GM12875 (cell line): ENCODE measurements around the gene SCUBE3.

Experiments used
- H3K4me3 ChIP-seq: one replicate; pipeline ENCODE4 v1.5.1; 2011; ENCODE audit warnings: low read depth, low read length, control low read depth
- TF ChIP-seq, protein P1 (sequence below): IDR thresholded peaks from 2 replicates; pipeline ENCODE4 v1.5.1; 2011; ENCODE audit warnings: low read depth, mild to moderate bottlenecking, control low read depth, inconsistent platforms, low read length, moderate library complexity, borderline replicate concordance; ENCODE audit not compliant: insufficient read depth

The SCUBE3 gene

DNA sequence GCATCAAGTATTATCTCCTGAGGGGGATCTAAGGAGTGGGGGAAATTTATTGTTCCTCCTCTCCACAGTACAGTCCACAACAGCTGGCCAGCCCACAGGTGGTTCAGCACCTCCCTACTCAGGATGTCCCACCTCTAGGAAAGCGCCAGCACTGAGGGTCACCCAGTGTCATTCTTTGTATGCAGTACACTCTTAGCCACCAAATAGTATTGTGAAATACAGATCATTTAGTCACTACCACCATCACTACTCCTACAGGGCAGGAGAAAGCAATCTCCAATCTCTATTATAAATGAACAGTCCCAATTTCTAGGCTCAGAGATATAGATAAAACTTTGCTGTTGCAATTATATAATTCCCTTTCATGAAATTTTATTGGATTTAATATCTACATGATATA, 39.5 kb downstream of the SCUBE3 start:
- TF ChIP-seq, protein P1, sequence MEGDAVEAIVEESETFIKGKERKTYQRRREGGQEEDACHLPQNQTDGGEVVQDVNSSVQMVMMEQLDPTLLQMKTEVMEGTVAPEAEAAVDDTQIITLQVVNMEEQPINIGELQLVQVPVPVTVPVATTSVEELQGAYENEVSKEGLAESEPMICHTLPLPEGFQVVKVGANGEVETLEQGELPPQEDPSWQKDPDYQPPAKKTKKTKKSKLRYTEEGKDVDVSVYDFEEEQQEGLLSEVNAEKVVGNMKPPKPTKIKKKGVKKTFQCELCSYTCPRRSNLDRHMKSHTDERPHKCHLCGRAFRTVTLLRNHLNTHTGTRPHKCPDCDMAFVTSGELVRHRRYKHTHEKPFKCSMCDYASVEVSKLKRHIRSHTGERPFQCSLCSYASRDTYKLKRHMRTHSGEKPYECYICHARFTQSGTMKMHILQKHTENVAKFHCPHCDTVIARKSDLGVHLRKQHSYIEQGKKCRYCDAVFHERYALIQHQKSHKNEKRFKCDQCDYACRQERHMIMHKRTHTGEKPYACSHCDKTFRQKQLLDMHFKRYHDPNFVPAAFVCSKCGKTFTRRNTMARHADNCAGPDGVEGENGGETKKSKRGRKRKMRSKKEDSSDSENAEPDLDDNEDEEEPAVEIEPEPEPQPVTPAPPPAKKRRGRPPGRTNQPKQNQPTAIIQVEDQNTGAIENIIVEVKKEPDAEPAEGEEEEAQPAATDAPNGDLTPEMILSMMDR: no peak
- no peak overlapping the region for H3K4me3 ChIP-seq

DNA sequence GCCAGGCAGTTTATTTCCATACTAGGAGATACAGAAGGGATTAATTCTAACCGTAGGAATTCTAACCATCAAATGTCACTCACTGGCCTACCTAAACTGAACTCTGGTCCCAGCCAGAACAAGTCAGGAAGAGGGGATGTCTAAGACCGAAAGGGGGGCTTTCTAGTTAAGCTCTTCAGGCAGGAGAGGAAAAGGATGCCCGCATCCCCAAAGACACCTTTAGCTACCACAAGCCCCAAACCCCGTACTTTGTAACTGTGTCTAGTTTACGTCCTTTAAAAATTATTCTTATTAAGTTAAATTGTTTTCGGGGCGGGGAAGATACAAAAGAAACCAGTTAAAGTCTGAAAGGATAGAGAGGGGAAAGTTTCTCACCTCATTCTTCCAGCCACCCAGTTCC, 44.6 kb downstream of the SCUBE3 start:
- peak overlapping the region; percentile 67 for H3K4me3 ChIP-seq
- TF ChIP-seq, protein P1: no peak

DNA sequence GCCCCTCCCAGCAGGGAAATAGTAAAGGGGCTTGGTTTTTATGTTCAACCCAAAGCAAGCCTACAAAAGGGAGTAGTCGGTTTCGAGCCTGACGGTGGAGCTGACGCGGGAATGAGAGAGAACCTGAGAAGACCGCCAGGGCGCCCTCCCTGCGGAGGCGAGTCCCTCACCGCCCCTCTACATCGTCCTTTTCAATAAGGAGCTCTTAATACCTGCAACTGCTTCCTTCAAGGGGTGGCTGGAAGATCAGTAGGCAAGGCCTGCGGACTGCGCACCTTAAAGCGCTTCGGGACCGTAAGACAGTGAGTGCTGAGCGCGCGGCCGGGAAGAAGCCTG, 45.1 kb downstream of the SCUBE3 start:
- H3K4me3 ChIP-seq: peak overlapping the region; percentile 67
- TF ChIP-seq, protein P1: no peak

DNA sequence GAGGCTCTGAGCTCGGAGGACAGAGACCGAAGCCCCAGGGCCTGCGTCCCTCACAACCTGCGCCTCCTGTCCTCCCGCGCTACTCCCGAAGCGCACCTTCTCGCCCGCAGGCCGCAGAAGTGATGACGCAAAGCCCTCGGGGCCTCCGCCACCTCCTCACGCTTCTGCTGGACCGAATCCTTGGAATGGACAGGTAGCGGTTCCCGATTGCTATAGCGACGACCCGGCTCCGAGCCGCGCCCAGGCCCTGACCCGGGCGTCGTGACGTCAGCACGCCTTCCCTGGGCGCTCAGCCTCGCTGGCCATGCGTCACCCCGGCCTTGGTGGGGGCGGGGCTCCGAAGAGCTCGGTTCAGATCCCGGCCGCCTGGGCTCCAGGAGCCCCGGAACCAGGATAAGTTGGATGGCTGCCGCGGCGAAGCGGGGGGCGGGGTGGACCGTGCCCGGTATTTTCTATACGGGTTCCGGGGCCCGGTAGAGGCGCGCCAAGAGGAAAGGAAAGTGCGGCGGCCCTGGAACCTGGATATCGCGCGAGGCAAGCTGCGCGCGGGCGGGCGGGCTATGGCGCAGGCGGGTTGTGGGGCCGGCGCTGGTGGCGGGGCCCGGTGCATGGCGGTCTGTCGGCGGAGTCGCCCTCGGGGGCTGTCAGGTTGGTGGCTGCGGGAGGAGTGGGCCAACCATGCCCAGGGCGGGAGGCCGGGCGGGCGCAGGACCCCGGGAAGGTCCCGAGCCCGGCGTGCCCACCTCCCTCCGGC, 45.6 kb downstream of the SCUBE3 start, which contains the start of gene ZNF76:
Gene ZNF76 (plus strand): TSS at position 542 of the 754 bp plus-strand sequence. CDS start 21,417 bp downstream, outside the sequence.
- TF ChIP-seq, protein P1: no peak
- peak within 1 kb of the TSS; percentile 67 for H3K4me3 ChIP-seq

DNA sequence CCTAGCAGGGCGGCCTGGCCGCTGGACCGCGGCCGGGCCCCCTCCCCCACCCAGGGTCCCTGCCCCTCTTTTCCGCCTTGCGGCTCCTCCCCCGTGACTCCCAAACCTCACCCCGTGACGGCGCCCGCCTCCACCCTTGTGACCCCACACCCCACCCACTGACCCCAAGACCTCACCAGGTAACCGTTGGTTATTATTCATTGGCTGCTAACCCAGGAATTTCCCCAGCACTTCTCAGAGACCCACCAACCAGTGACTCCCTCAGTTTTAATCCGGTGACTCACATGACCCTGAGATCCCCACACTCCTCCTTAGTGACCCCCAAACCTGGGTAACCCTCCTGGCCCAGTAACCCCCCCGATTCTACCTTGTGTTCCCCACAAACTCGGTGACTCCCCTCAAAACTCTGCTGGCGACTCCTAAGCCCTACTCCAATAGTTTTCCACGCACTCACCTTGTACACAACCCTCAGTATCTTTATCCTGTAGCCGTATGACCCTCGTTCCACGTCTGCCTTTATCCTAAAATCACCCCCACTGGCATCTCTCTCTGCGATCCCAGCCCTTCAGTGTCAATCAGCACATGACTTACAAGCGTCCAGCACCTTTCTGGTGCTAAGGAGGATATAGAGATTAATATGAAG, 46.3 kb downstream of the SCUBE3 start:
- H3K4me3 ChIP-seq: peak overlapping the region; percentile 67
- TF ChIP-seq, protein P1: no peak

DNA sequence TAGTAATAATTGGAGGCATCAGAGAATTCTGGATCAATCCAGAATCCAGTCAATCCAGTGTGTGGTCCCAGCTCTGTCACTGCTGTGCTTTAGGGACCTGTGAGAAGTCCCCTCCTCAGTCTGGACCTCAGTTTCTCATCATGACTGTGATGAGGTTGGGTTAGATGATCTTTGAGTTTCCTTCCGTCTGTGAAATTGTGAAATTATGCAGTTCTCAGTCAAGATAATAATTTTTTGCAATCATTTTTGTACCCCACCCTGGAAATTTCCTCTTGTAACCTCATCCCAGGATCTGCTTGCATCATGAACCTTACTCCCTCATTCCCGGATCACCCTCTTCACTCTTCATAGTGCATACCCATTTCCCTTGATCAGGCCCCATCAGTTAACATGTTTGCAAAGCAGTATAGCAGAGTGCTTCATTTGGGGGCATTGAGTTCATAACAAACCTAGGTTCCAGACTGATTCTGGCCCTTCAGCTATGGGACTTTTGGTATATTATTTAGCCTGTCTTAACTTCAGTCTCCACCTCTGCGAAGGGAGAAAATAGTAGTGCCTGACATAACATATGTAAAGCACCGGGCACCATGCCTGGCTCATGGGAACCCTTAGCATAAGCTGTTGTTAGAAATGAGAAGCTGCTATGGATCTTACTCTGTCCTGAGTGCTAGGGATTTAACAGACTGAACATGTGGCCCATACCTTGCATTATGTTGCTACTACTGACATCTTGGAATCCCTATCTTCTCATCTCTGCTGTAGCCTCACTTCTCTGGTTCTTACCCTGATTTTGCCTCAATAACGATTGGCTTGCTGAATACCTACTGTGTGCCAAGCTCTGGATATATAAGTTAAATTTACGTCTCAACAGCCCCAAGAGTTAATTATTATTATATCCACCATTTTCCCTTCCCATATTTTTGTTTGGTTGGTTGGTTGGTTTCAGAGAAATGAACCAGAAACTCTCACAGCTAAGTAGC, 47.1 kb downstream of the SCUBE3 start:
- TF ChIP-seq, protein P1: no peak
- no peak overlapping the region for H3K4me3 ChIP-seq
